Endothelial cell (in vitro differentiated cells): ENCODE results near the gene NPAS2. TPM values are rescaled to one million over a fixed set of nuclear protein-coding genes. Genes with fewer than 3 reads are reported as not detected.
A peak's percentile ranks its signal among the peaks of the same experiment; 100 is the strongest.

Experiments used
- DNase-seq: peaks from one replicate; pipeline ENCODE4 v3.0.0; 2021; ENCODE audit warnings: low spot score
- H3K27ac Mint-ChIP-seq: one replicate; pipeline ENCODE4 v1.8.0; 2021; ENCODE audit warnings: mixed read lengths, inconsistent platforms; ENCODE audit not compliant: unreplicated experiment
- H3K27me3 Mint-ChIP-seq: one replicate; pipeline ENCODE4 v1.8.0; 2021; ENCODE audit warnings: mild to moderate bottlenecking, moderate library complexity, mixed read lengths, inconsistent platforms; ENCODE audit not compliant: unreplicated experiment
- H3K36me3 Mint-ChIP-seq: one replicate; pipeline ENCODE4 v1.8.0; 2021; ENCODE audit warnings: mild to moderate bottlenecking, low read depth, mixed read lengths, inconsistent platforms; ENCODE audit not compliant: unreplicated experiment
- H3K4me1 Mint-ChIP-seq: one replicate; pipeline ENCODE4 v1.8.0; 2021; ENCODE audit warnings: mild to moderate bottlenecking, mixed read lengths, inconsistent platforms; ENCODE audit not compliant: unreplicated experiment
- H3K4me3 Mint-ChIP-seq: one replicate; pipeline ENCODE4 v1.8.0; 2021; ENCODE audit warnings: mild to moderate bottlenecking, mixed read lengths, inconsistent platforms; ENCODE audit not compliant: unreplicated experiment
- H3K9me3 Mint-ChIP-seq: one replicate; pipeline ENCODE4 v1.8.0; 2021; ENCODE audit warnings: mixed read lengths, inconsistent platforms; ENCODE audit not compliant: unreplicated experiment
- CTCF ChIP-seq: fragments of 200-600 bp; sonication (generic); IDR thresholded peaks from one replicate; pipeline ENCODE4 v1.5.0; 2021; ENCODE audit warnings: antibody characterized with exemption; ENCODE audit not compliant: unreplicated experiment
- total RNA-seq: library from RNA; stranded (reverse); fragmentation: NEBNext Ultra II Directional; extraction: Animal tissue kit (Norgen Biotek cat#: 25700); gene quantifications from one replicate; pipeline ENCODE4 v1.2.1, GENCODE V29; 2021; ENCODE audit not compliant: unreplicated experiment

NPAS2 gene
- total RNA-seq, 1 donor from 2014 or later: 70.1 TPM

GRCh38 chr2:100898035-100898665 is 78.2 kb downstream of the NPAS2 start:
- Mint-ChIP-seq H3K9me3 (no peaks in the 10 kb centered on the region), H3K36me3 (peaks cover 39% of the 10 kb centered on the region), H3K4me3 (no peak overlapping the region), H3K27ac (no peak overlapping the region), H3K4me1 (peaks cover 65% of the 10 kb centered on the region), H3K27me3 (peaks cover 12% of the 10 kb centered on the region)
- TF ChIP-seq CTCF: no peak
- no peak for DNase-seq

DNA sequence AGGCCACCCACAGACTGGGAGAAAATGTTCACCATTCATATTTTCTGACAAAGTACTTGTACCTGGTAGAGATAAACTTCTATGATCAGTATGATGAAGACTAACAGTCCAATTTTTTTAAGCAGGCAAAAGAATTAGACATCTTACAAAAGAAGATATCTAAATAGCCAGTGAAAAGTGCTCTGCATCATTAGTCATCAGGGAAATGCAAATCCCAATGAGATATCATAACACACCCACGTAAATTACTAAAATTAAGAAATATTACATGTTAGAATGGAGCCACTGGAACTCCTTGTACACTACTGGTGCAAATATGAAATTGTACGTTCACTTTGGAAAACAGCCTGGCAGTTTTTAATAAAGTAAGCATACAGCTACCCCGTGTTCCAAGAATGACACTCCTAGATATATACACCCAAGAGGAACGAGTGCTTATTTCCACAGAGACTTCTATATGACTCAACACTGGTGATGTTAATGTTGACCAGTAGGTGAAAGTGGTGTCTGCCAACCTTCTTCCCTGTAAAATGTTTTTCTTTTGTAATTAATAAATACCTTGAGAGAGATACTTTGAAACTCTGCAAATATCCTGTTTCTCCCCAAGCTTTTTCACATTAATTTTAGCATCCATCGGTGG is 80.3 kb downstream of the NPAS2 start:
- H3K27me3 Mint-ChIP-seq: peaks cover 11% of the 10 kb centered on the region
- DNase-seq: no peak

DNA sequence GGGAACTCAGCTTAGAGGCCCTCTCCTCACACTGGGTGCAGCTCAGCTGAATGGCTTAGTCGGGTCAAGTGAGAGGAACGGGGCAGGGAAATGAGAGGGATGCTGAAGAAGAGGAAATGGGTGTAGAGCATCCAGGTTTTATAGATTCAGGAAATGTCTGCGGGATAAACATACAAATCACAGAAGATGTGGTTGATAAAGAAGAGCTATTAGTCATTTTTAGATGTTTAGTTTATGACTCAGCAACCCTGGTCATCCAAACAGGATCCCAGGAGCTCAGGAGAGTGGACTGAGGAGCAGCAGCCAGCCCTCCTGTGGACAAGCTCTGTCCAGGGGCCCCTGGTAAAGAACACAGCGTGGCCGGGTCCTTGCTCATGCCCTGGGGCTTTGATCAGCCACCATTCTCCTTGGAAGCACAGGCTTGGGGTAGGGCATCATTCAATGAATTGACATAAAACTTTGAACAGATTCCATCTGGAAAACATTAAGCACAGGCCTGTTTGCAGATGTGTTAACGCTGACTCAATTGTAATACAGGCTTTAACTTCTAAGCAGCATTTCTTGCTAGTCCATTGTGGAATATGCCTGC is 83.0 kb downstream of the NPAS2 start:
- Mint-ChIP-seq H3K27me3 (peaks cover 5% of the 10 kb centered on the region), H3K9me3 (no peaks in the 10 kb centered on the region), H3K27ac (peak overlapping the region; percentile 62), H3K4me3 (no peak overlapping the region), H3K4me1 (peaks cover 67% of the 10 kb centered on the region), H3K36me3 (peaks cover 63% of the 10 kb centered on the region)
- DNase-seq: no peak
- no peak for TF ChIP-seq CTCF

More for the DNA sequence above, 80.3 kb downstream of the NPAS2 start:
- peaks cover 48% of the 10 kb centered on the region for H3K36me3 Mint-ChIP-seq
- H3K4me1 Mint-ChIP-seq: peaks cover 63% of the 10 kb centered on the region
- no peaks in the 10 kb centered on the region for H3K9me3 Mint-ChIP-seq
- H3K27ac Mint-ChIP-seq: no peak overlapping the region
- no peak for TF ChIP-seq CTCF
- no peak overlapping the region for H3K4me3 Mint-ChIP-seq

- Mint-ChIP-seq H3K27ac (peak overlapping the region; percentile 67), H3K4me1 (peaks cover 62% of the 10 kb centered on the region), H3K27me3 (peaks cover 5% of the 10 kb centered on the region), H3K4me3 (peak overlapping the region; percentile 11), H3K36me3 (peaks cover 67% of the 10 kb centered on the region), H3K9me3 (no peaks in the 10 kb centered on the region)
- no peak for TF ChIP-seq CTCF
- DNase-seq: no peak
Measured at GRCh38 chr2:100903534-100904258, 83.8 kb downstream of the NPAS2 start.
